ENCODE results near the gene C18orf54.

Gene C18orf54

DNA sequence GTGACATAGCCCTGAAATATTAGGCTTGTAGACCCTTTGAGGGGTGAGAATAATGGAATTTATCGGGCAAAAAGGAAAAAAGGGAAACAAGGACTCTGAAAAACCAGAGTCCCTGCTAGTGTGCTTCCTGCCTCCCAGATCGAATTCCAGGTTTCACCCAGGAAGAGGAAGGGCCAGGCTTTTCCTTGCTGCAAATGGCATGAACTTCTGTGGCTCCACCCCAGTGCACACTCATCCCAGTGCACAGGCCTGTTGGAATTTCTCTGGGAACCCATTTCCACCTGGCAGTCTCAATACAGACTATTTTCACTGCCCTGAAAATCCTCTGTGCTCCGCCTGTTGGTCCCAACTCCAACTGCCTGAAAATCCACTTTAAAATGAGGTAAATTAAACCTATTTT lies 29.9 kb downstream of the C18orf54 start:
- DNase-seq, result no peak

DNA sequence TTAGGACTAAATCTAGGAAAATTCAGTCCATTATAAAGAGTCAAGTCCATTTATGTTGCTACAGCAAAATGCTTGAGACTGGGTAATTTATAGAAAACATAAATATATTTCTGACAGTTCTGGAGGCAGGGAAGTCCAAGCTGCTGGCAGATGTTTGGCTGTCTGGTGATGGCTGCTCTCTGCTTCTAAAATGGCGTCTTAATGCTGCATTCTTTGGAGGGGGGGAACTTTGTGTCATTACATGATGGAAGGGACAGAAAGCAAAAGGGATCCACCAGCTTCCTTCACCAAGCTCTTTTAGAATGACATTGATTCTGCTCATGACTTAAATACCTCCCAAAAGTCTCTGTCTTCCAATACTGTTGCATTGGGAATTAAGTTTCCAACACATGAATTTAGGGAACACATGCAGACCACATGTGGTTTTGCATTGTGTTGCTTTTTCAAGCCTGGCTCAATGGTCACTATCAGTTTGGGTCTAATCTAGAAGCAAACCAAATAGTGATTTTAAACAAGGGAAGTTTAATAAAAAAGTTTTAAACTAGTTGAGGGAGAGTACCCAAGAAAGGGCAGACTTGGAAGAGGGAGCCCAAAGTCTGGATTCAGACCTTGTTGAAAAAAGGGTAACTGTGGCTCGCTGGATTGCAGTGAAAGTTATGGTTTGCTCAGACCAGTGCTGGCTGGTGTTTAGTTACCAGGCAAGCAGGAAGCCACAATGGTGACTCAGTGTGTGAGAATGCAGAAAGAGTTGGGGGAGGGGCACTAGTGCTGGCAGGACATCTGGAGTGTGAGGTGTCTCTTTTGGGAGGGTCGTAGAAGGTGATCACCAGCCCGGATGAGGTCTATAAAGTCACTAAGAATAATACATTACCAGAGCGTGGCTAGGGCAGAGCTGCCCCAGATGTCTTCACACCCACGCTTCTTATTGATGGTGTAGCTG lies 30.8 kb downstream of the C18orf54 start:
- DNase-seq, result no peak

DNA sequence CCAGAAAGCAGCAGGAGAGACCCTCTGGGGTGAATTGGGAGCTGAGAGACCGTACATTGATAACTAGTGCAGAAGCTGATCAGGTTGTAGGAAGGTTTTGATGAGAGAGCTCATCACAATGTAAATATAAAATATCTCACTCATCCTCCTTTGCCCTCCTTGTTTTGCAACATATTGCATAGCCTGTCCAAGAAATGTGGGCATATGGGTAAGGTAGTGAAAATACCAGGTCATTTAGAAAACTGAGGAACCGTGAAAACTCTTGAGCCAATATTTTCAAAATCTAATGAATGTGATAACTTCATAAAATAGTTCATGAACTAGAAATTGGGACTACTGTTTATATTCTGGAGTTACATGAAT lies 31.4 kb downstream of the C18orf54 start:
- DNase-seq, result no peak

GRCh38 chr18:54390838-54391237 lies 33.1 kb downstream of the C18orf54 start:
- no peak for DNase-seq

GRCh38 chr18:54392543-54393023 lies 34.9 kb downstream of the C18orf54 start:
- DNase-seq, result no peak

GRCh38 chr18:54393648-54394294 lies 36.1 kb downstream of the C18orf54 start:
- no peak for DNase-seq

DNA sequence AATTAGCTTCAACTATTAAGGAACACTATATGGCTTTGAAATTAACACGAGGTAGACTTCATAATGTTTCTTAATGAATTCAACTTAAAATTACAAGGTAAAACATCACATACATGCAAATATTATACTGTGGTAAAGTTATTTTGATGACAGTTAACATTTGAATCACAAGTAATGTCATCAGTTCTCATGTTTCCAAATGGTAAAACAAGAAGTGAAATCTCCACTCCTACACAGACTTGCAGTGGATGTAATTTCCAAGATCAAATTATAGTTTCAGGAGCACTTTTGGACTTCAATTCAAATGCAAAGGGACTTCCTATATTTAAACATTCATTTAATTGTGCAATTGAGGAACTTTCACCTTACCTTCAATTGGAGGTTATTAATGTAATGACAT lies 39.1 kb downstream of the C18orf54 start:
- DNase-seq, result no peak

GRCh38 chr18:54405290-54405689 lies 47.6 kb downstream of the C18orf54 start:
- no peak for DNase-seq

- no peak for DNase-seq
These were observed 54.1 kb downstream of the C18orf54 start for GRCh38 chr18:54411781-54412180.

GRCh38 chr18:54415086-54415485 lies 57.4 kb downstream of the C18orf54 start:
- no peak for DNase-seq

- DNase-seq, result no peak
These were observed 58.7 kb downstream of the C18orf54 start for GRCh38 chr18:54416436-54416835.

- DNase-seq, result no peak
These were observed 66.1 kb downstream of the C18orf54 start for GRCh38 chr18:54423831-54424230.

DNA sequence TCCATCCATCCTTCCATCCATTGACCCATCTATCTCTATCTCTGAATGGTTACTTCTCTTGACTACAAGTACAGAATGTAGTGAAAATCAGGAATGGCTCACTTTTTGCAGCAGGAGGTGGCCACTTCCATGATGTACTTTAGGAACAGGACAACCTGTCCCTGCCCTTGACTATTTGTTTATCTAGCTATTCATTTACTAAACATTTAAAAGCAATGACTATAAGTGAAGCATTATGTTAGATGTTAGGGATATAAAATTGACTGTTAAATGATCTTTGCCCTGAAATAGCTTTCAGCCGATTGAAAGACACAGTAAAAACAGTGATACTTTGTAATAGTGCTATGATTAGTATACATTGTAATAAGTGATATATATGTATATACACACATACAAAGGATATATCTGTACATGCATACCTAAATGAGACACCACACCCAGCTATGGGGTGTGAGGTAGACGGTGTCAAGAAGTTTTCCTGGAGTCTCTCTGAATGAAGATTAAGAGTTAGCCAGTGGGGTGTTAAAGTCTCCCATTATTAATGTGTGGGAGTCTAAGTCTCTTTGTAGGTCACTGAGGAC lies 68.5 kb downstream of the C18orf54 start:
- no peak for DNase-seq
